ENCODE results near the gene NAA10.

DNA sequence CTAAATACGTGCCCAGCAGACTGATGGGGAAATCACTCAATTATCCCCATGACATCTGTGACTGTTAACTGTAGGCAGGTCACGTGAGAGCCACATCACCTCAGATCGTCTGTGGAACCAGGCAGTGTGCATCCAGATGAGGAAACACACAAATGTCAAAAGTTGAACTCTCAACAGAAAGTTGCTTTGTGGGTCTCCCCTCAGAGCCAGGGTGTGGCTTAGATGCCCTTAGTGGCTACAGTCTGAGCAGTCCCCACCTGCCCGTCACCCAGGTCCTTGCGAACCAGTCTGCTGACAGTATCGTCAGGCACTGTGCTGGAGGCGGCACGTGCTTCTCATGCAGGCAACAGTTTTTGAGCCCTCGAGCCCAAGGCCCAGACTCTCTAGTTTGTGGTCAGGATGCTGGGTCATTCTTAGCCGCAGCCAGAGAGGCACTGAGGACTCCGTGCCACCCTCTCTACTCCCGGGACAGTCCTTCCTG lies 48.5 kb upstream of the NAA10 start:
- no peak for TF ChIP-seq CREB1 (IDR thresholded peaks at IDR 0.05; ENCODE audit: low read depth)
- no peak for TF ChIP-seq YY1 (IDR thresholded peaks at IDR 0.05; ENCODE audit: low read depth)
- no peak for TF ChIP-seq EP300 (IDR thresholded peaks at IDR 0.05; ENCODE audit: borderline replicate concordance)
- no peak for TF ChIP-seq TCF12 (IDR thresholded peaks at IDR 0.05; ENCODE audit: low read depth)
- TF ChIP-seq, protein P1, sequence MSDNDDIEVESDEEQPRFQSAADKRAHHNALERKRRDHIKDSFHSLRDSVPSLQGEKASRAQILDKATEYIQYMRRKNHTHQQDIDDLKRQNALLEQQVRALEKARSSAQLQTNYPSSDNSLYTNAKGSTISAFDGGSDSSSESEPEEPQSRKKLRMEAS (IDR thresholded peaks at IDR 0.05), result no peak
- no peak for TF ChIP-seq TAF1 (IDR thresholded peaks at IDR 0.05; ENCODE audit: low read depth)
- TF ChIP-seq USF1 (IDR thresholded peaks at IDR 0.05), result no peak
- no peak for TF ChIP-seq NFIC (IDR thresholded peaks at IDR 0.05)
- no peak for TF ChIP-seq EGR1 (IDR thresholded peaks at IDR 0.05)
- TF ChIP-seq TEAD4 (IDR thresholded peaks at IDR 0.05), result no peak
- TF ChIP-seq RAD21 (IDR thresholded peaks at IDR 0.05; ENCODE audit: low read depth), result no peak
- no peak for TF ChIP-seq REST (IDR thresholded peaks at IDR 0.05; ENCODE audit: low read depth)

All from Ishikawa (cell line).